CD4-positive, alpha-beta memory T cell (primary cell): ENCODE data around the gene PDLIM7. TPM values are rescaled to one million over a fixed set of nuclear protein-coding genes. Genes with fewer than 3 reads are reported as not detected.
A peak's percentile ranks its signal among the peaks of the same experiment; 100 is the strongest.

ENCODE experiments used
- CTCF ChIA-PET: fragments of 350-600 bp; sonication (Branson Sonifier 250); formaldehyde crosslinking; loops from one replicate; lab custom pipeline; 2021; ENCODE audit warnings: inconsistent platforms; ENCODE audit not compliant: partially characterized antibody; lab: Charles Lee
- POLR2A ChIA-PET: fragments of 350-600 bp; sonication (Branson Sonifier 250); formaldehyde crosslinking; loops from one replicate; lab custom pipeline; 2021; ENCODE audit not compliant: partially characterized antibody; lab: Charles Lee
- DNase-seq, 5 donors: peaks; one replicate each; pipeline versions ENCODE4 v3.0.0 to v3.0.0-alpha.2; 2020 to 2022; ENCODE audit warnings: mixed read lengths in 1 of 5
- H3K27ac ChIP-seq: one replicate; pipeline ENCODE4 v1.7.0; 2013; ENCODE audit warnings: low read depth, low read length
- H3K27me3 ChIP-seq: 2 replicates; pipeline ENCODE4 v1.7.0; 2013; ENCODE audit warnings: mild to moderate bottlenecking, low read length, moderate library complexity; ENCODE audit not compliant: insufficient read depth
- H3K36me3 ChIP-seq: 2 replicates; pipeline ENCODE4 v1.7.0; 2013; ENCODE audit warnings: mild to moderate bottlenecking, low read length, moderate library complexity; ENCODE audit not compliant: insufficient read depth
- H3K4me1 ChIP-seq: 2 replicates; pipeline ENCODE4 v1.7.0; 2013; ENCODE audit warnings: mild to moderate bottlenecking, low read length, moderate library complexity; ENCODE audit not compliant: insufficient read depth
- H3K4me3 ChIP-seq, 2 donors: one replicate each; pipeline ENCODE4 v1.7.0; 2013; ENCODE audit warnings: low read length in 2 of 2, mild to moderate bottlenecking in 1 of 2
- H3K9me3 ChIP-seq, 2 donors: one replicate each; pipeline ENCODE4 v1.7.0; 2013; ENCODE audit warnings: low read length in 2 of 2, control low read depth in 1 of 2; ENCODE audit not compliant: control insufficient read depth in 1 of 2
- H3K27ac Mint-ChIP-seq, 7 donors: one replicate each; pipeline ENCODE4 v1.8.0; 2020 to 2021; ENCODE audit warnings: mixed read lengths in 7 of 7, mild to moderate bottlenecking in 6 of 7, inconsistent platforms in 3 of 7, moderate library complexity in 3 of 7
- H3K27me3 Mint-ChIP-seq, 2 donors: one replicate each; pipeline ENCODE4 v1.8.0; 2020 to 2021; ENCODE audit warnings: mixed read lengths in 2 of 2
- H3K36me3 Mint-ChIP-seq, 2 donors: one replicate each; pipeline ENCODE4 v1.8.0; 2020 to 2021; ENCODE audit warnings: mixed read lengths in 2 of 2, inconsistent platforms in 1 of 2, mild to moderate bottlenecking in 1 of 2
- H3K4me1 Mint-ChIP-seq, 4 donors: one replicate each; pipeline ENCODE4 v1.8.0; 2020 to 2021; ENCODE audit warnings: mixed read lengths in 4 of 4, mild to moderate bottlenecking in 1 of 4
- H3K4me3 Mint-ChIP-seq, 8 donors: one replicate each; pipeline ENCODE4 v1.8.0; 2020 to 2021; ENCODE audit warnings: mixed read lengths in 8 of 8, mild to moderate bottlenecking in 7 of 8, moderate library complexity in 6 of 8, inconsistent platforms in 3 of 8
- H3K9me3 Mint-ChIP-seq, 8 donors: one replicate each; pipeline ENCODE4 v1.8.0; 2020 to 2021; ENCODE audit warnings: mixed read lengths in 8 of 8, mild to moderate bottlenecking in 5 of 8, inconsistent platforms in 3 of 8, moderate library complexity in 1 of 8
- intact Hi-C: fragments of 100-400 bp; cut with micrococcal nuclease; formaldehyde crosslinking; loops from one replicate; pipeline ENCODE4 v1.15.1; 2023
- polyA plus RNA-seq, 2 donors: library from polyadenylated mRNA; unstranded; fragments of 300-500 nt; fragmentation: Illumina TruSeq; gene quantifications; one replicate each; pipeline ENCODE4 v1.2.3, GENCODE V29; 2021
- total RNA-seq, 2 experiments: library from RNA; stranded (reverse); gene quantifications; one replicate each; pipeline ENCODE4 v1.2.3, GENCODE V29; 2021

PDLIM7 gene
- total and polyA plus RNA-seq, 4 experiments from 2014 or later, result 3.3 to 7.3 (median 4.6) TPM

GRCh38 chr5:177447611-177448243, 49.7 kb downstream of the PDLIM7 start:
- CTCF ChIA-PET, result interaction anchor here (0.8 to 26.1 kb wide), 5 partner anchors 18 to 132 kb away, joined by 3 to 821 read pairs (median 61); partner anchors contain the start of genes F12, GRK6 and PFN3
- peaks cover 0 to 14% of the 10 kb centered on the region in 2 donors for H3K36me3 Mint-ChIP-seq
- no peaks in the 10 kb centered on the region for H3K27me3 Mint-ChIP-seq
- intact Hi-C loops, result loop anchor here (2.0 kb wide), 1 partner anchor 45 kb away; no protein-coding TSS in a partner anchor
- peaks cover 25 to 53% (median 42%) of the 10 kb centered on the region in 4 donors for H3K4me1 Mint-ChIP-seq
- DNase-seq, result peak in 2 of 5 donors; percentile 33 to 59
- Histone ChIP-seq H3K9me3 (no peaks in the 10 kb centered on the region), H3K4me3 (no peak overlapping the region), H3K27me3 (no peaks in the 10 kb centered on the region), H3K36me3 (no peaks in the 10 kb centered on the region), H3K27ac (peak overlapping the region; percentile 59), H3K4me1 (peaks cover 48% of the 10 kb centered on the region)
- peaks cover 0 to 5% (median 0%) of the 10 kb centered on the region in 8 donors for H3K9me3 Mint-ChIP-seq
- peak overlapping the region; percentile 45 to 83 (median 69) for H3K4me3 Mint-ChIP-seq
- peak overlapping the region; percentile 81 to 92 (median 87) for H3K27ac Mint-ChIP-seq
- POLR2A ChIA-PET, result interaction anchor here (0.9 to 20.7 kb wide), 14 partner anchors 7 to 138 kb away, joined by 3 to 1171 read pairs (median 22); partner anchors contain the start of genes F12, GRK6, MXD3 and PDLIM7

- ChIA-PET CTCF (interaction anchor here (0.8 to 26.1 kb wide), 6 partner anchors 8 to 131 kb away, joined by 3 to 821 read pairs (median 55); partner anchors contain the start of genes F12, GRK6 and PFN3), POLR2A (interaction anchor here (0.9 to 20.7 kb wide), 15 partner anchors 8 to 138 kb away, joined by 3 to 1171 read pairs (median 22); partner anchors contain the start of genes F12, GRK6, LMAN2 and PDLIM7)
- Histone ChIP-seq H3K9me3 (no peaks in the 10 kb centered on the region), H3K27me3 (no peaks in the 10 kb centered on the region), H3K4me3 (peak overlapping the region in 1 of 2 donors; percentile 27), H3K4me1 (peaks cover 48% of the 10 kb centered on the region), H3K36me3 (peaks cover 3% of the 10 kb centered on the region), H3K27ac (peak overlapping the region; percentile 94)
- H3K4me3 Mint-ChIP-seq, result peak overlapping the region in 3 of 8 donors; percentile 39 to 72 (median 63)
- intact Hi-C loops, result loop anchor here (2.0 kb wide), 1 partner anchor 44 kb away; no protein-coding TSS in a partner anchor
- peaks cover 0 to 20% of the 10 kb centered on the region in 2 donors for H3K36me3 Mint-ChIP-seq
- peak; percentile 82 to 89 (median 85) for DNase-seq
- no peaks in the 10 kb centered on the region for H3K27me3 Mint-ChIP-seq
- peak overlapping the region in 2 of 7 donors; percentile 87 to 92 for H3K27ac Mint-ChIP-seq
- peaks cover 0 to 4% (median 0%) of the 10 kb centered on the region in 8 donors for H3K9me3 Mint-ChIP-seq
- H3K4me1 Mint-ChIP-seq, result peaks cover 27 to 54% (median 45%) of the 10 kb centered on the region in 4 donors
Observed at GRCh38 chr5:177447066-177447610, 50.3 kb downstream of the PDLIM7 start.

DNA sequence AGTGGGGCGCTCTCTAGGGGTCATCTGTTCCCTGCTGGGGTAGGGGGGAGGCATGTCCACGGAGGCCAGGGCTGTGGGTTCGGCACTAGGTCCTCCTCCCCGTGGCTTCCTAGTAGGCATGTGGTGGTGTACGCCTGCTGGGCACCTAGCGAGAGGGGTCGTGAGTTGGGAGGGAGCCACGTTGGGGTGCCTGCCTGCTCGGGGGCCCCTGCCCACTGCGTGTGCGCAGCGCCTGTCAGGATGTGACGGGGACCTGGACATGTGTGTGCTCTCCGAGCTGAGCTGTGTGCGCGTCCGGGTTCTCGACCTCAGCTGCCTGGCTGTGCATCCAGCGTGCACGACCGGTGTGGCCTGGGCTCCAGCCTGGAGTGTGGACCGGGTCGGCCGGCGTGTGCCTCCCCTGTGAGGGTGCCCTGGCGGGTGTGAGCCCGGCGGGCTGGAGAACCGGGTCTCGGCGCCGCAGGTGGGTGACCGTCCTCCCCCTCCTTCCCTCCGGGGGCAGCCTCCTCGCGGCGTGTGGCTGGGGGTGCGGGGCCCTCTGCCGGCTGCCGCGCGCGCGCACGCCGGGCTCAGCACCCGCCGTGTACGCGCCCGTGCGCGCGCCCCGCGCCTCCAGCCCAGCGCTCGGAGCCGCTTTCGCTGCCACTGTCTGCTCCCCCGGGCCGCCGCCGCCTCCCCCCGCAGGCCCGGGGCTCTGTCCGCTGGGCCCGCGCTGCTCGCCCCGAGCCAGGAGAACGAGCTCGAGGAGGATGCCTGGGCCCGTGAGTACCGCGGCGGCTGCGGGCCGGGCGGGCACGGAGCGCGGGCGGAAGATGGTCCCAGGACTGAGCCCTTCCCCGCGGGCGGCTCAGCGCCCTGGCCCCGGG, 51.0 kb downstream of the PDLIM7 start, which contains the start of gene PRR7:
Gene PRR7 (plus strand): TSS at position 615 of the 866 bp plus-strand sequence. CDS start 8,254 bp downstream, outside the sequence.
- peaks cover 25 to 53% (median 41%) of the 10 kb centered on the region in 4 donors for H3K4me1 Mint-ChIP-seq
- H3K36me3 Mint-ChIP-seq, result peaks cover 0 to 25% of the 10 kb centered on the region in 2 donors
- H3K4me3 ChIP-seq, result peak within 1 kb of the TSS in 1 of 2 donors; percentile 50
- intact Hi-C loops, result loop anchor here (1.0 to 2.0 kb wide), 3 partner anchors 8 to 44 kb away; partner anchors contain the start of gene GRK6
- no peaks in the 10 kb centered on the region for H3K27me3 ChIP-seq
- H3K9me3 Mint-ChIP-seq, result peaks cover 0 to 4% (median 0%) of the 10 kb centered on the region in 8 donors
- no peaks in the 10 kb centered on the region for H3K9me3 ChIP-seq
- DNase-seq, result peak; percentile 77 to 85 (median 82)
- peaks cover 51% of the 10 kb centered on the region for H3K4me1 ChIP-seq
- peak within 1 kb of the TSS; percentile 94 for H3K27ac ChIP-seq
- H3K4me3 Mint-ChIP-seq, result peak within 1 kb of the TSS; percentile 81 to 90 (median 85)
- no peaks in the 10 kb centered on the region for H3K27me3 Mint-ChIP-seq
- CTCF ChIA-PET, result interaction anchor here (1.0 to 26.1 kb wide), 7 partner anchors 8 to 333 kb away, joined by 4 to 821 read pairs (median 49); partner anchors contain the start of genes F12, GRK6 and PFN3
- peaks cover 8% of the 10 kb centered on the region for H3K36me3 ChIP-seq
- peak within 1 kb of the TSS; percentile 95 to 99 (median 97) for H3K27ac Mint-ChIP-seq
- POLR2A ChIA-PET, result interaction anchor here (0.6 to 20.7 kb wide), 18 partner anchors 8 to 137 kb away, joined by 3 to 1171 read pairs (median 7); partner anchors contain the start of genes DDX41, F12, GRK6 and LMAN2

DNA sequence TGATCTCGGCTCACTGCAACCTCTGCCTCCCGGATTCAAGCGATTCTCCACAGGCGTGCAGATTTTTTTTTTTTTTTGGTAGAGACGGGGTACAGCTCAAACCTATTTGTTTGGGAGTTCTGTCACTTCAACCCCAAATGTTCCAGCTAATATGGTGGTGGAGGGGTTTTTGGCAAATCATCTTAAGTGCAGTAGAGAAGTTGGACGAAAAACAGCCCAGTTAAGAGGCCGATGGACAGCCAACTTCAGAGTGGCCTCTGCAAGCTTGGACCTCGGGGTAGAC, 51.5 kb downstream of the PDLIM7 start:
- peaks cover 14% of the 10 kb centered on the region for H3K36me3 ChIP-seq
- H3K4me1 Mint-ChIP-seq, result peaks cover 25 to 55% (median 41%) of the 10 kb centered on the region in 4 donors
- H3K27me3 ChIP-seq, result no peaks in the 10 kb centered on the region
- peaks cover 0 to 4% (median 0%) of the 10 kb centered on the region in 8 donors for H3K9me3 Mint-ChIP-seq
- H3K27ac Mint-ChIP-seq, result peak overlapping the region; percentile 95 to 99 (median 97)
- peak overlapping the region in 1 of 2 donors; percentile 50 for H3K4me3 ChIP-seq
- peak overlapping the region; percentile 81 to 90 (median 85) for H3K4me3 Mint-ChIP-seq
- no peaks in the 10 kb centered on the region for H3K27me3 Mint-ChIP-seq
- no peaks in the 10 kb centered on the region for H3K9me3 ChIP-seq
- H3K4me1 ChIP-seq, result peaks cover 57% of the 10 kb centered on the region
- intact Hi-C loops, result loop anchor here (1.0 to 2.0 kb wide), 3 partner anchors 8 to 43 kb away; partner anchors contain the start of gene GRK6
- ChIA-PET POLR2A (interaction anchor here (0.8 to 20.7 kb wide), 15 partner anchors 8 to 137 kb away, joined by 3 to 1171 read pairs (median 22); partner anchors contain the start of genes F12, GRK6, LMAN2 and PDLIM7), CTCF (interaction anchor here (1.3 to 26.1 kb wide), 7 partner anchors 9 to 333 kb away, joined by 3 to 821 read pairs (median 49); partner anchors contain the start of genes F12, GRK6, PFN3 and PRELID1)
- peak overlapping the region; percentile 94 for H3K27ac ChIP-seq
- peak in 3 of 5 donors; percentile 30 to 39 (median 35) for DNase-seq
- peaks cover 0 to 27% of the 10 kb centered on the region in 2 donors for H3K36me3 Mint-ChIP-seq

GRCh38 chr5:177445052-177445916, 52.1 kb downstream of the PDLIM7 start:
- Histone ChIP-seq H3K27ac (peak overlapping the region; percentile 94), H3K36me3 (peaks cover 20% of the 10 kb centered on the region), H3K4me1 (peaks cover 62% of the 10 kb centered on the region), H3K4me3 (no peak overlapping the region), H3K9me3 (no peaks in the 10 kb centered on the region), H3K27me3 (no peaks in the 10 kb centered on the region)
- Mint-ChIP-seq H3K36me3 (peaks cover 3 to 30% of the 10 kb centered on the region in 2 donors), H3K4me1 (peaks cover 28 to 59% (median 43%) of the 10 kb centered on the region in 4 donors), H3K9me3 (peaks cover 0 to 4% (median 0%) of the 10 kb centered on the region in 8 donors), H3K27ac (peak overlapping the region; percentile 95 to 99 (median 97)), H3K4me3 (peak overlapping the region; percentile 81 to 90 (median 85)), H3K27me3 (no peaks in the 10 kb centered on the region)
- intact Hi-C loops, result no loop called here
- CTCF ChIA-PET, result interaction anchor here (1.3 to 26.1 kb wide), 9 partner anchors 7 to 332 kb away, joined by 3 to 821 read pairs (median 6); partner anchors contain the start of genes F12, GRK6, PFN3 and PRELID1
- DNase-seq, result peak; percentile 48 to 79 (median 56)
- POLR2A ChIA-PET, result interaction anchor here (0.6 to 20.7 kb wide), 15 partner anchors 7 to 136 kb away, joined by 3 to 1171 read pairs (median 22); partner anchors contain the start of genes F12, GRK6, PDLIM7 and PFN3
